ENCODE measurements around the gene UXS1.
"Not testable (repeated sequence)": the region's sequence is repeated elsewhere in the genome, so short reads cannot be mapped to it uniquely, and the experiment has no call there.

Gene UXS1

GRCh38 chr2:106193977-106194778 lies at the start of gene UXS1:
Gene UXS1, minus strand, starts transcription at chr2:106194301. Its CDS starts 60 bp downstream, at chr2:106194241.
- peak; percentile 97 to 99 for DNase-seq
- TF ChIP-seq GATA1 (IDR thresholded peaks at IDR 0.05; ENCODE audit: low read depth, low read length) (no peak), POLR2A (IDR thresholded peaks at IDR 0.05; ENCODE audit: low read length) (peak; percentile 62)

DNA sequence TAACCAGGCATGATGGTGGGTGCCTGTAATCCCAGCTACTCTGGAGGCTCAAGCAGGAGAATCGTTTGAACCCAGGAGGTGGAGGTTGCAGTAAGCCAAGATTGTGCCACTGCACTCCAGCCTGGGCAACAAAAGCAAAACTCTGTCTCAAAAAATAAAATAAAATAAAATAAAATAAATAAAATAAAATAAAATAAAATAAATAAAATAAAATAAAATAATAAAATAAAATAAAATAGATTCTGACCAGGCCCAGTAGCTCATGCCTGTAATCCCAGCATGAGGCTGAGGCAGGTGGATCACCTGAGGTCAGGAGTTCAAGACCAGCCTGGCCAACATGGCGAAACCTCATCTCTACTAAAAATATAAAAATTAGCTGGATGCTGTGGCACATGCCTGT lies 45.4 kb upstream of the UXS1 start:
- DNase-seq = not testable (repeated sequence)

DNA sequence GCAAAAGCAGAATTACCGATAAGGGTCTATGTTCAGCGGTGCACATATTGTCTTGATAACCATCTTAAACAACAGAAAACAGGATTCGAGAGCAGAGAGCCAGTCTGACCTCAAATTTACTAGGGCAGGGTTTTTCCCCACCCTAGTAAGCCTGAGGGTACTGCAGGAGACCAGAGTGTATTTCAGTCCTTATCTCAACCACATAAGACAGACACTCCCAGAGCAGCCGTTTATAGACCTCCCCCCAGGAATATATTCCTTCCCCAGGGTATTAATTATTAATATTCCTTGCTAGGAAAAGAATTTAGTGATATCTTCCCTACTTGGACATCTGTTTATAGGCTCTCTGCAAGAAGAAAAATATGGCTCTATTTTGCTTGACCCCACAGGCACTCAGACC lies 41.3 kb upstream of the UXS1 start:
- DNase-seq = not testable (repeated sequence)

- TF ChIP-seq GATA1 (IDR thresholded peaks at IDR 0.05; ENCODE audit: low read depth, low read length) (no peak), POLR2A (IDR thresholded peaks at IDR 0.05; ENCODE audit: low read length) (no peak)
- no peak for DNase-seq
Observed at GRCh38 chr2:106233350-106233706, 39.2 kb upstream of the UXS1 start.

DNA sequence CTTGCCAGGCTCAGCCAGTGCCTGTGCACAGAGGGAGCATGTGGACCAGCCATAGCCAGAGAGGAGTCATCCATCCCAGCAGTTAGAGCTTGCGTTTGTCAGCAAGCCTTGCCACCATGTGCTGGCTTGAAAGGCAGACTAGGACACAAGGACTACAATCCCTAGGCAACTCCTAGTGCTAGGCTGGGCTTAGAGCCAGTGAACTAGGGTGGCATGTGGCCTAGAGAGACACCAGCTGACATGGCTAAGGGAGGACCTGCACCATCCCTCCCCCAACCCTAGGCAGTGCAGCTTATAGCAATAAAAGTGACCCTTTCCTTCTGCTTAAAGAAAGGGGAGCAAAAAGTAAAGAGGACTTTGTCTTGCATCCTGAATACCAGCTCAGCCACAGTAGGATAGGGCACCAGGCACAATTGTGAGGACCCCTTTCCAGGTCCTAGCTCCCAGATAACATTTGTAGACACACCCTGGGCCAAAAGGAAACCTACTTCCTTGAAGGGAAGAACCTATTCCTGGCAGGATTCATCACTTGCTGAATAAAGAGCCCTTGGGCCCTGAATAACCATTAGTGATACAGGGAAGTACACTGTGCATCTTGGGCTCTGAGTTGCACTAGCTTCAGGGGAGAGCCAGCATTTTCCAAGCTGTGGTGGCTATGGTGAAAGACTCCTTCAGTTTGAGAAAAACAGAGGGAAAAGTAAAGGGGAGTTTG lies 38.7 kb upstream of the UXS1 start:
- TF ChIP-seq GATA1 (IDR thresholded peaks at IDR 0.05; ENCODE audit: low read depth, low read length) (no peak), POLR2A (IDR thresholded peaks at IDR 0.05; ENCODE audit: low read length) (no peak)
- DNase-seq = no peak

DNA sequence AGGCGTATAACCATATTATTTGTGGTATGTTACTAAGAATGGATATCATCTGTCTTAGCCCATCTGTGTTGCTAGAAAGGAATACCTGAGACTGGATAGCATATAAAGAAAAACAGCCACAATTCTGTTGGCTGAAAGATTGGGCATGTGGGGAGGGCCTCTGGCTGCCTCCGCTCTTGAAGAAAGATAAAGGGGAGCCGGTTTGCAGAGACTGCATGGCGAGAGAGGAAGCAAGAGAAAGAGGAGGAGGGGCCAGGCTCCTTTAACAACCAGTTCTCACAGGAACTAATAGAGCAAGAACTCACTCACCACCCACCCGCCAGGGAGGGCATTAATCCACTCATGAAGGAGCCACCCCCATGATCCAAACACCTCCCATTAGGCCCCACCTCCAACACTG lies 29.2 kb upstream of the UXS1 start:
- DNase-seq = no peak
- TF ChIP-seq POLR2A (IDR thresholded peaks at IDR 0.05; ENCODE audit: low read length) (no peak), GATA1 (IDR thresholded peaks at IDR 0.05; ENCODE audit: low read depth, low read length) (no peak)

- DNase-seq = not testable (repeated sequence)
Observed at GRCh38 chr2:106222057-106222456, 28.0 kb upstream of the UXS1 start.

DNA sequence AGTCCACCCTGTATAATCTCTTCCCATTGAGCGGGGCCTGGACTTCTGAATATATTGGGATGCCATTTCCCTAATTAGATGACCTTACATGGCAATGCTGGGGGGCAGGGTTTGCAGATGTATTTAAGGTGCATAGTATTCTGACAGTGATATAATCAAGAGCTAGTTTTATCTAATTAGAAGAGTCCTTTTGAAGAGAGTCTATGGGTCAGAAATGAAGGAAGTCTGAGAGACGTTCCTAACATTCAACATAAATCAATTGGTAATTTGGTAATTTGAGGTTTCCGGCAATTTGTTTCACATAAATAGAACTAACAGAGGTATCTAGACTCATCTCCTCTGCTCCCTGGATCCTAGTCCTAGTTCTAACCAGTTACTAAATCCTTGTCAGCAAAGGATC lies 25.7 kb upstream of the UXS1 start:
- DNase-seq = no peak
- TF ChIP-seq POLR2A (IDR thresholded peaks at IDR 0.05; ENCODE audit: low read length) (no peak), GATA1 (IDR thresholded peaks at IDR 0.05; ENCODE audit: low read depth, low read length) (no peak)

GRCh38 chr2:106219157-106219556 lies 25.1 kb upstream of the UXS1 start:
- not testable (repeated sequence) for DNase-seq

- TF ChIP-seq GATA1 (IDR thresholded peaks at IDR 0.05; ENCODE audit: low read depth, low read length) (no peak), POLR2A (IDR thresholded peaks at IDR 0.05; ENCODE audit: low read length) (no peak)
- peak; percentile 75 to 94 for DNase-seq
Observed at GRCh38 chr2:106208874-106209273, 14.8 kb upstream of the UXS1 start.

DNA sequence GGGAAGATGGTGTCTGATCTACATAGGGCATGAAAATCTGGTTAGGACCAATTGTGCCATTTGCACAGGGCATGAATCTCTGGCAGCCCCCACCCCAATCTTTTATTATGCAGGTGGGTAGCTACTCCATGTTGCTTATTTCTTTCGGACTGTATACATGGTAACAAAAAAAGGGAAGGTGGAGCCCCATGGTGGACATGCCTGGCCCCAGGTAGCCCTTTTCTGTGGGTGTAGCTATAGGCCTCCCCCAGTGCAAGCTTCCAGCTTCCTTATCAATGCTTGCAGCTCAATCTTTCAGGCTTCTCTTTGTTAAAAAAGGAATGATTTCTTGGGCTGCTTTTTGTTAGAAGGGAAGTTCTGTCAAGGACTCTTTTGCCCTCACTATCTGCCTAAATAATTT lies 14.3 kb upstream of the UXS1 start:
- no peak for TF ChIP-seq GATA1 (IDR thresholded peaks at IDR 0.05; ENCODE audit: low read depth, low read length)
- TF ChIP-seq POLR2A (IDR thresholded peaks at IDR 0.05; ENCODE audit: low read length) = no peak
- DNase-seq = peak in 1 of 2 experiments; percentile 46

DNA sequence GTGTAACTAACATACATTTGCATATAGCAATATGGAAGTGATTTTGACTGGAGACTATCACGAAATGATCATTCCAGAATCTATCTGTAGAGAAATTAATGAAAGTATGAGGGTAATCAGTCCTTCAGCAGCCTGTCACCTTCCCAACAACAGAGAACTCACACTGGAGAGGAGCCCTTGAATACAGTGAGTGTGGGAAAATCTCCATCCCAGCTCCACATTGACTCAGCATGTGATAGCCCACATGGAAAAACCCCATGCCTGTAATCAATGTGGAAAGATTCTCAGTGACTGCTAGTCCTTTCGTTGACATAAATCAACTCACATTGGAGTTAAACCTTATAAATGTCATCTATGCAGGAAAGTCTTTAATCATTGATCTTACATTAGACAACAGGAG lies 13.1 kb upstream of the UXS1 start:
- DNase-seq = no peak
- TF ChIP-seq POLR2A (IDR thresholded peaks at IDR 0.05; ENCODE audit: low read length) (no peak), GATA1 (IDR thresholded peaks at IDR 0.05; ENCODE audit: low read depth, low read length) (no peak)

DNA sequence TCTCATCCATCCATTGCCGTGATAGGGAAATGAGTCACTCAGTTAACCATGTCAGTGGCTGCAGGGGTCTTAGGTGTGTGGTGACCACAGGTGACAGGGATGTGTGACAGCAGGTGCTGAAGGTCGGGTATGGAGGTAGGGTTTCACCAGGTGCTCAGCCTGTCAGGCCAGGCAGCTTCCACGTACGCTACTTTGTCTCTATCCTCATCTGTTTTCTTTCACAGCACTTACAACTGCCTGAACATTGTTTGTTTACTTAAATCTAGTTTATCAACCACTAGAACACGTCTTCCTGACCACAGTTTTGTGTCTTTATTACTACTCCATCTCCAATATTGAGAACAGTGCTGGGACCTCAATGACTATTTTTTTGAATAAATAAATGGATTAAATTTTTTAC lies 11.4 kb upstream of the UXS1 start:
- no peak for DNase-seq
- TF ChIP-seq GATA1 (IDR thresholded peaks at IDR 0.05; ENCODE audit: low read depth, low read length) (no peak), POLR2A (IDR thresholded peaks at IDR 0.05; ENCODE audit: low read length) (no peak)

GRCh38 chr2:106204551-106204950 lies 10.4 kb upstream of the UXS1 start:
- DNase-seq = not testable (repeated sequence)

DNA sequence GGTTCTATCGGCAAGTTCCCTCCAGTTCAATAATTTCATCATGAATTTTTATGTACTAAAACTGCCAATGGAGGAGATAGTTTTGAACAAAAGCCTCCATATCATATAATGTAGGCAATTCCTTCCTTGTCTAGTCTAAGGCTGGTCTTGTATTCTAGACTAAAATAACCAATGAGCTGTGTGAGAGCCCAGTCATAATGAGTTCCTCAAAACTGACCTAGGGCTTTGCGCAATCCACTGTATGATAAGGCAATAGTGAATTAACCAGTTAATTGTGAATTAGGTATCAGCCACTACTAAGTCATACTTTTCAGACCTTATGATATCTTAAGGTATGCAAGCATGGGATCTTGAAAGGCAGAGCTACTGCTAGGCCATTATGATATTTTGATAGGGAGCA lies 7.6 kb upstream of the UXS1 start:
- TF ChIP-seq POLR2A (IDR thresholded peaks at IDR 0.05; ENCODE audit: low read length) (no peak), GATA1 (IDR thresholded peaks at IDR 0.05; ENCODE audit: low read depth, low read length) (no peak)
- no peak for DNase-seq

DNA sequence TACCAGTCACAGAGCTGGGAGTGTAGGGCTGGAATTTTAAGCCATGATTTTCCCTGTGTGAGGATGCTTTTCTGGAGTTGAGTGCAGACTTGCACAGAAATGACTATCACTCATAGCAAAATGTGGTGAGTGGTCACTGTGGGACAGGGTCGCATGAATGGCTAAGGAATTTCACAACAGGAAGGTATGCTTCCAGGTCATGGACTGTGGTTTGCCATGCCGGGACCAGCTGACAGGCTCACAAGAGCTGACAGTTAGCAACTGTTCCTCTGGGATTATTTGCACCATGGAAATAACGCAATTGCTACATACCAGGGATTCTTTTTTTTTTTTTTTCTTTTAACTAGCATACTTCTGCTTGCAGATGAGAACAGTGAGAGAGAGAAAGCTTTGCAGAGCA lies 3.8 kb upstream of the UXS1 start:
- TF ChIP-seq POLR2A (IDR thresholded peaks at IDR 0.05; ENCODE audit: low read length) (no peak), GATA1 (IDR thresholded peaks at IDR 0.05; ENCODE audit: low read depth, low read length) (no peak)
- no peak for DNase-seq
